Measurements from ENCODE around the gene KCNJ6.
"Not testable (repeated sequence)": the region's sequence is repeated elsewhere in the genome, so short reads cannot be mapped to it uniquely, and the experiment has no call there.

Gene KCNJ6

GRCh38 chr21:37644636-37645035 lies 271.6 kb downstream of the KCNJ6 start:
- no peak for DNase-seq (ENCODE audit: low spot score)

GRCh38 chr21:37643862-37644261 lies 272.4 kb downstream of the KCNJ6 start:
- not testable (repeated sequence) for DNase-seq (ENCODE audit: low spot score)

GRCh38 chr21:37642493-37642892 lies 273.8 kb downstream of the KCNJ6 start:
- DNase-seq (ENCODE audit: low spot score), result no peak

- DNase-seq (ENCODE audit: low spot score), result no peak
These were observed 276.5 kb downstream of the KCNJ6 start for GRCh38 chr21:37639756-37640155.

GRCh38 chr21:37636152-37636860 lies 280.0 kb downstream of the KCNJ6 start:
- DNase-seq (ENCODE audit: low spot score), result no peak

GRCh38 chr21:37631319-37632117 lies 284.7 kb downstream of the KCNJ6 start:
- DNase-seq (ENCODE audit: low spot score), result no peak

- no peak for DNase-seq (ENCODE audit: low spot score)
These were observed 285.4 kb downstream of the KCNJ6 start for GRCh38 chr21:37630872-37631271.

- no peak for DNase-seq (ENCODE audit: low spot score)
These were observed 287.9 kb downstream of the KCNJ6 start for GRCh38 chr21:37628362-37628761.

- no peak for DNase-seq (ENCODE audit: low spot score)
These were observed 288.7 kb downstream of the KCNJ6 start for GRCh38 chr21:37627561-37627960.

GRCh38 chr21:37627074-37627473 lies 289.2 kb downstream of the KCNJ6 start:
- no peak for DNase-seq (ENCODE audit: low spot score)

- no peak for DNase-seq (ENCODE audit: low spot score)
These were observed 289.9 kb downstream of the KCNJ6 start for GRCh38 chr21:37626320-37626719.

GRCh38 chr21:37623689-37624088 lies 292.6 kb downstream of the KCNJ6 start:
- no peak for DNase-seq (ENCODE audit: low spot score)

- DNase-seq (ENCODE audit: low spot score), result no peak
These were observed 293.1 kb downstream of the KCNJ6 start for GRCh38 chr21:37623183-37623582.

- DNase-seq (ENCODE audit: low spot score), result no peak
These were observed 293.5 kb downstream of the KCNJ6 start for GRCh38 chr21:37622755-37623154.

- DNase-seq (ENCODE audit: low spot score), result no peak
These were observed 295.9 kb downstream of the KCNJ6 start for GRCh38 chr21:37620401-37620800.

- DNase-seq (ENCODE audit: low spot score), result no peak
These were observed 296.7 kb downstream of the KCNJ6 start for GRCh38 chr21:37619464-37619974.

- no peak for DNase-seq (ENCODE audit: low spot score)
These were observed 298.2 kb downstream of the KCNJ6 start for GRCh38 chr21:37618081-37618480.

- no peak for DNase-seq (ENCODE audit: low spot score)
These were observed 300.3 kb downstream of the KCNJ6 start for GRCh38 chr21:37615962-37616361.

- no peak for DNase-seq (ENCODE audit: low spot score)
These were observed 301.8 kb downstream of the KCNJ6 start for GRCh38 chr21:37614351-37614875.

- DNase-seq (ENCODE audit: low spot score), result no peak
These were observed 309.2 kb downstream of the KCNJ6 start for GRCh38 chr21:37607081-37607480.

GRCh38 chr21:37606549-37606948 lies 309.7 kb downstream of the KCNJ6 start:
- no peak for DNase-seq (ENCODE audit: low spot score)

GRCh38 chr21:37605006-37605405 lies 311.3 kb downstream of the KCNJ6 start:
- no peak for DNase-seq (ENCODE audit: low spot score)

- DNase-seq (ENCODE audit: low spot score), result no peak
These were observed 313.1 kb downstream of the KCNJ6 start for GRCh38 chr21:37603129-37603528.
